ENCODE results near the gene CHD1L.
"Not testable (repeated sequence)": the region's sequence is repeated elsewhere in the genome, so short reads cannot be mapped to it uniquely, and the experiment has no call there.

Gene CHD1L

DNA sequence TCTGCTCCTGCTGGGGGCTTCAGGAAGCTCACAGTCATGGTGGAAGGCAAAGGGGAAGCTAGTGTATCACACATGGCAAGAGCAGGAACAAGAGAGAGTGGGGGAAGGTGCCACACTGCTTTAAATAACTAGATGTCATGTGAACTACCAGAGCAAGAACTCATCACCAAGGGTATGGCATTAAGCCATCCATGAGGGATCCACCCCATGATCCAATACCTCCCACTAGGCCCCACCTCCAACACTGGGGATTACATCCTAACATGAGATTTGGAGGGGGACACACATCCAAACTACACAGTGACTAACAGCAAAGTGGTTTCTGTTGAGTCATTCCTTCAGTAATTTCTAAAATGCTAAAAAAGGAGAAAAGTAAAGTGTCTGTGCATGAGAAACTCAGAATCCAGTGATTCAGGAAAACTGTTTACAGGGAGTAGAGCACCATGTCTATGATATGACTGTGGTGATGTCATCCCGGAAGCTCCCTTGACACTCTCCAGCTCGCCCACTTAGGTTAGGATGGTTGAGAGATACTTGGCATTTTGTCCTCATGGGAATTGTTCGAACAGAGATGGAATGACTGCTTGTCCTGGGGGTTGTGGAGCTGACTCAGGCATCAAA lies 50.3 kb downstream of the CHD1L start:
- H3K14ac ChIP-seq (ENCODE audit: low read length) = no peak overlapping the region
- no peak overlapping the region for H4K12ac ChIP-seq (ENCODE audit: low read depth, low read length)
- H2BK12ac ChIP-seq (ENCODE audit: low read length) = no peak overlapping the region
- no peak overlapping the region for H2AK5ac ChIP-seq (ENCODE audit: low read length)
- H3K27me3 ChIP-seq (ENCODE audit: insufficient read depth, low read length) = no peaks in the 10 kb centered on the region
- no peak overlapping the region for H4K8ac ChIP-seq (ENCODE audit: low read depth, low read length)
- no peaks in the 10 kb centered on the region for H3K4me1 ChIP-seq (ENCODE audit: control insufficient read depth in 1 of 2, insufficient read depth in 2 of 2, low read length in 2 of 2)
- H3K27ac ChIP-seq (ENCODE audit: low read depth, low read length) = no peak overlapping the region
- no peak overlapping the region for H3K4ac ChIP-seq (ENCODE audit: low read depth, low read length)
- H2AFZ ChIP-seq (ENCODE audit: insufficient read depth, low read length, poor library complexity) = no peak overlapping the region
- H3K9me3 ChIP-seq (ENCODE audit: insufficient read depth, low read depth, low read length) = peaks cover 2% of the 10 kb centered on the region
- H3K79me1 ChIP-seq (ENCODE audit: low read length) = no peaks in the 10 kb centered on the region
- no peaks in the 10 kb centered on the region for H3K79me2 ChIP-seq (ENCODE audit: control insufficient read depth, insufficient read depth, low read length, poor library complexity)
- H3K4me3 ChIP-seq (ENCODE audit: low read depth, low read length) = no peak overlapping the region
- H3K9ac ChIP-seq (ENCODE audit: low read length) = no peak overlapping the region
- no peak overlapping the region for H4K91ac ChIP-seq (ENCODE audit: low read depth, low read length)
- H3K18ac ChIP-seq (ENCODE audit: low read length) = no peak overlapping the region
- H3K4me2 ChIP-seq (ENCODE audit: low read length) = no peak overlapping the region
- WGBS (ENCODE audit: extremely low coverage, insufficient coverage, insufficient read length) = no CpG with 5 or more reads among the region's 3 CpGs
- H2BK5ac ChIP-seq (ENCODE audit: low read depth, low read length, poor library complexity) = no peak overlapping the region
- peak; percentile 34 to 71 for DNase-seq
- no peak overlapping the region for H2BK120ac ChIP-seq (ENCODE audit: insufficient read depth, low read length, poor library complexity)
- H3K36me3 ChIP-seq (ENCODE audit: control insufficient read depth in 1 of 2, insufficient read depth in 2 of 2, low read length in 2 of 2) = peaks cover 8 to 48% of the 10 kb centered on the region in 2 experiments
- no peak overlapping the region for H3K23ac ChIP-seq (ENCODE audit: low read length)

- Histone ChIP-seq H3K79me1 (ENCODE audit: low read length) (no peaks in the 10 kb centered on the region), H3K27me3 (ENCODE audit: insufficient read depth, low read length) (no peaks in the 10 kb centered on the region), H3K9me3 (ENCODE audit: insufficient read depth, low read depth, low read length) (peaks cover 8% of the 10 kb centered on the region), H3K79me2 (ENCODE audit: control insufficient read depth, insufficient read depth, low read length, poor library complexity) (no peaks in the 10 kb centered on the region), H2BK5ac (ENCODE audit: low read depth, low read length, poor library complexity) (no peak overlapping the region), H4K12ac (ENCODE audit: low read depth, low read length) (no peak overlapping the region), H2BK120ac (ENCODE audit: insufficient read depth, low read length, poor library complexity) (no peak overlapping the region), H3K14ac (ENCODE audit: low read length) (no peak overlapping the region), H3K36me3 (ENCODE audit: control insufficient read depth in 1 of 2, insufficient read depth in 2 of 2, low read length in 2 of 2) (peaks cover 6 to 24% of the 10 kb centered on the region in 2 experiments), H3K18ac (ENCODE audit: low read length) (no peak overlapping the region), H3K4me3 (ENCODE audit: low read depth, low read length) (no peak overlapping the region), H3K27ac (ENCODE audit: low read depth, low read length) (no peak overlapping the region), H2AFZ (ENCODE audit: insufficient read depth, low read length, poor library complexity) (no peak overlapping the region), H3K4me1 (ENCODE audit: control insufficient read depth in 1 of 2, insufficient read depth in 2 of 2, low read length in 2 of 2) (no peaks in the 10 kb centered on the region), H2BK12ac (ENCODE audit: low read length) (no peak overlapping the region), H3K9ac (ENCODE audit: low read length) (no peak overlapping the region), H3K23ac (ENCODE audit: low read length) (no peak overlapping the region), H3K4ac (ENCODE audit: low read depth, low read length) (no peak overlapping the region), H4K91ac (ENCODE audit: low read depth, low read length) (no peak overlapping the region), H4K8ac (ENCODE audit: low read depth, low read length) (no peak overlapping the region), H2AK5ac (ENCODE audit: low read length) (no peak overlapping the region), H3K4me2 (ENCODE audit: low read length) (no peak overlapping the region)
- no CpG with 5 or more reads among the region's 2 CpGs for WGBS (ENCODE audit: extremely low coverage, insufficient coverage, insufficient read length)
- DNase-seq = no peak
Observed at GRCh38 chr1:147297438-147297837, 55.0 kb downstream of the CHD1L start.

DNA sequence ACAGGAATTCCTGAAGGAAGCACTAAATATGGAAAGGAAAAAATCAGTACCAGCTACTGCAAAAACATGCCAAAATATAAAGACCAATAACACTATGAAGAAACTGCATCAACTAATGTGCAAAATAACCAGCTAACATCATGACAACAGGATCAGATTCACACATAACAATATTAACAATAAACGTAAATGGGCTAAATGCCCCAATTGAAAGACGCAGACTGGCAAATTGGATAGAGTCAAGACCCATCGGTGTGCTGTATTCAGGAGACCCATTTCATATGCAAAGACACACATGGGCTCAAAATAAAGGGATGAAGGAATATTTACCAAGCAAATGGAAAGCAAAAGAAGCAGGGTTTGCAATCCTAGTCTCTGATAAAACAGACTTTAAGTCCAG lies 63.3 kb downstream of the CHD1L start:
- H3K27ac ChIP-seq (ENCODE audit: low read depth, low read length); H3K4me1 ChIP-seq (ENCODE audit: control insufficient read depth in 1 of 2, insufficient read depth in 2 of 2, low read length in 2 of 2); H3K9ac ChIP-seq (ENCODE audit: low read length); H3K79me1 ChIP-seq (ENCODE audit: low read length); H3K27me3 ChIP-seq (ENCODE audit: insufficient read depth, low read length); H2AFZ ChIP-seq (ENCODE audit: insufficient read depth, low read length, poor library complexity); H3K9me3 ChIP-seq (ENCODE audit: insufficient read depth, low read depth, low read length); H4K8ac ChIP-seq (ENCODE audit: low read depth, low read length); H2BK120ac ChIP-seq (ENCODE audit: insufficient read depth, low read length, poor library complexity); H3K36me3 ChIP-seq (ENCODE audit: control insufficient read depth in 1 of 2, insufficient read depth in 2 of 2, low read length in 2 of 2); H3K14ac ChIP-seq (ENCODE audit: low read length); H3K4ac ChIP-seq (ENCODE audit: low read depth, low read length); H3K4me2 ChIP-seq (ENCODE audit: low read length); H2BK5ac ChIP-seq (ENCODE audit: low read depth, low read length, poor library complexity); H2AK5ac ChIP-seq (ENCODE audit: low read length); H2BK12ac ChIP-seq (ENCODE audit: low read length); H3K79me2 ChIP-seq (ENCODE audit: control insufficient read depth, insufficient read depth, low read length, poor library complexity); H3K23ac ChIP-seq (ENCODE audit: low read length); DNase-seq; H3K4me3 ChIP-seq (ENCODE audit: low read depth, low read length); H3K18ac ChIP-seq (ENCODE audit: low read length); H4K12ac ChIP-seq (ENCODE audit: low read depth, low read length); H4K91ac ChIP-seq (ENCODE audit: low read depth, low read length): not testable (repeated sequence)
- no CpG with 5 or more reads among the region's 3 CpGs for WGBS (ENCODE audit: extremely low coverage, insufficient coverage, insufficient read length)

- Histone ChIP-seq H4K8ac (ENCODE audit: low read depth, low read length) (no peak overlapping the region), H3K4me2 (ENCODE audit: low read length) (no peak overlapping the region), H2BK5ac (ENCODE audit: low read depth, low read length, poor library complexity) (no peak overlapping the region), H3K4me3 (ENCODE audit: low read depth, low read length) (no peak overlapping the region), H2BK12ac (ENCODE audit: low read length) (no peak overlapping the region), H4K91ac (ENCODE audit: low read depth, low read length) (no peak overlapping the region), H3K14ac (ENCODE audit: low read length) (no peak overlapping the region), H4K12ac (ENCODE audit: low read depth, low read length) (no peak overlapping the region), H3K27ac (ENCODE audit: low read depth, low read length) (no peak overlapping the region), H3K36me3 (ENCODE audit: control insufficient read depth in 1 of 2, insufficient read depth in 2 of 2, low read length in 2 of 2) (no peaks in the 10 kb centered on the region), H3K4me1 (ENCODE audit: control insufficient read depth in 1 of 2, insufficient read depth in 2 of 2, low read length in 2 of 2) (no peaks in the 10 kb centered on the region), H3K79me1 (ENCODE audit: low read length) (no peaks in the 10 kb centered on the region), H2AFZ (ENCODE audit: insufficient read depth, low read length, poor library complexity) (no peak overlapping the region), H3K18ac (ENCODE audit: low read length) (no peak overlapping the region), H3K9ac (ENCODE audit: low read length) (no peak overlapping the region), H3K9me3 (ENCODE audit: insufficient read depth, low read depth, low read length) (no peaks in the 10 kb centered on the region), H3K27me3 (ENCODE audit: insufficient read depth, low read length) (no peaks in the 10 kb centered on the region), H2BK120ac (ENCODE audit: insufficient read depth, low read length, poor library complexity) (no peak overlapping the region), H3K79me2 (ENCODE audit: control insufficient read depth, insufficient read depth, low read length, poor library complexity) (no peaks in the 10 kb centered on the region), H3K23ac (ENCODE audit: low read length) (no peak overlapping the region), H2AK5ac (ENCODE audit: low read length) (no peak overlapping the region), H3K4ac (ENCODE audit: low read depth, low read length) (no peak overlapping the region)
- no CpG with 5 or more reads among the region's 3 CpGs for WGBS (ENCODE audit: extremely low coverage, insufficient coverage, insufficient read length)
- DNase-seq = no peak
Observed at GRCh38 chr1:147316968-147317367, 74.5 kb downstream of the CHD1L start.
